HK-2 (cell line): ENCODE measurements around the gene EFCAB11.
A peak's percentile ranks its signal among the peaks of the same experiment; 100 is the strongest.

Experiments
- DNase-seq: peaks from one replicate; pipeline ENCODE4 v3.0.0-alpha.2; 2018; ENCODE audit not compliant: unreplicated experiment

EFCAB11 gene

GRCh38 chr14:89814126-89814525 lies 140.4 kb downstream of the EFCAB11 start:
- no peak for DNase-seq

DNA sequence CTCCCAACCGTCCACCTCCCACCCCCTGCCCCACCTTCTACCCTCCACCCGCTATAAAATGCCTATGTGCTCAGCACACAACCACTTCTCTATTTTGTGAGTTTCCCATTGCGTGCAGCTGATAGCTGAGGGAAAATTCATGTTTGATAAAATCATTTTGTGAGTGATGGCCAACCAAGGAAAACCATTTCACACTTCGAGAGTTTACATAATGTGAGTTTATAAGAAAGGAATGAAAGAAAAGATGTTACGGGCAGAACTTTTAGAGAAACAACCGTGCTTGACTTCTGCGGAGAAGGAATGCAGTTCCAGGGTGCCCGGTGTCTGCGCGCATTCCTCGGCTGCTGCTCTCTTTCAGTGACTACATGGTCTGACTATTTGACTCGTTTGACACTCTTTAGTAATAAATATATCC lies 140.9 kb downstream of the EFCAB11 start:
- DNase-seq: no peak

DNA sequence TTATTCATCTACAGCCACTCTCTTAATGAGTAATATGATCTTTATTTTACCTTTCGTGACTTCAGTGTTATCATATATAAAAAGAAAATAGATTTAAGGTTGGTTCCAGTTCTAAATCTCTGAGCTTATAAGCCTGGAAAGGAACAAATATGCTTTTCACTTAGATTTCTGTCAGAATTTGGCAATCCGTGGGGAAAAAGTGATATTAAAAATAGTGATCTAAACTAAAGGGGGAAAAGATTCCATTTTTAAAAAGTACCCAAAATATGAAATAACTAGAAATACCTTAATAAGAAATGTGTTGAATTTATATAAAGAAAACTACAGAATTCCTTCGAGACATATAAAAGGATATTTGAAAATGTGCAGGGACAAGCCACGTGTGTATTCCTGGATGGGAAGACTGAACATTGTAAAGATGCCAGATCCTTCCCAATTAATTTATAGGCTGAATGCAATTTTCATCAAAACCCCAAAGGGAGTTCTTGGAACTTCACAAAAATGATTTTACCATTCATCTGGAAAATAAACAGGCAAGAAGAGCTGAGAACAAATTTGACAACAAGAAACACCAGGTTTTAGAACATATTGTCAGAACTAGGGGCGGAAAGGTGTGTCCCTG lies 142.5 kb downstream of the EFCAB11 start:
- no peak for DNase-seq

DNA sequence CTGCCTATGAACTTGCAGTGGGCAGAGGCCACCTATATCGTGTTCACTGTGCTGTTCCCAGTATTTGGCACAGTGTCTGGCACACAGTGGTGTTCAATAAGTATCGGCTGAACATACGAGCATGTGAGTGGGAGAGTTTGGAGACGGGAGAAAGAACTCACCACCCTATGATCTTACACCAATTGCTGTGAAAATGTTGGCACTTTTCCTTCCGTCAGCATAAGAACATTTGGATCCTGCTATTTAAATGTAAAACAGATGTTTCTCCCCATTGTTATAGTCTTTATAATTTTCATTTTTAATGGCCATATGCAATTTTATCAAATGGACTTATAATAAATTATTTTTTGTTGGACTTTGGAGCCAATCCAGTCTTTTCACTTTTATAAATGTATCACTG lies 144.4 kb downstream of the EFCAB11 start:
- no peak for DNase-seq

DNA sequence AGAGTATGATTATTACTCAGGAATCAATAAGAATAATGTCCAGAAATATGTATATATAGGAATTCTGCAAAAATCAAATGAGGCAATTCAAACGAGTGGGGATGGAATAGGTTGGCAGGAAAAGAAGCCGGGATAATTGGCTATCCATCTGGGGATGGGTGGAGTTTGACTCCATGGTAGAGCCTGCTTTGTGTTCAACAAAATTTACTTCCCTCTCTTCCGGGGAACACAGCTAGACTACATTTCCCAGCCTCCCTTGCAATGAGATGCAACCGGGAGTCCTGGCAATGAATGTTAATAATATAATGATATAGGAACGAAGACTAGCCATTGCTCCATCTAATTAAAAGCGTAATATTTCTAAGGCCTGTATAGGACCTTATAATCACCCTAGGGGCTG lies 146.6 kb downstream of the EFCAB11 start:
- DNase-seq: no peak

DNA sequence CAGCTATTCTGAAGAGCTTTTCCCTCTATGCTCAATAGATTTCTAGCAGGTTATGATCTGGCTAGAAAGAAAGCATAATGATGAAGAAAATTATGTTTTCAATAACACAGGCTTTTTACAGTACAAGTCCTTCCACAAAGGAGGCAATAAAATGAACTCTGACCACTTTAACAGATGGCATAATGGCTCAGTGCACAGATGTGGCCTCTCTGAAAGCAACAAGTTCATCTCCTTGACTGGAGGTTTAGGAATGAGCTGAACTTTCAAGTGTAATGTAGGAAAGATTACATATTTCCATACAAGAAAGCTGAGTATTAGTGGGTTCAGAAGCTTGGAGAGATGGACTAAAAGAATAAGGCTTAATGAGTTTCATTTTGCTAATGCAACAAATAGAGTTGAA lies 147.4 kb downstream of the EFCAB11 start:
- no peak for DNase-seq

- DNase-seq: no peak
Observed at GRCh38 chr14:89806451-89806850, 148.1 kb downstream of the EFCAB11 start.

DNA sequence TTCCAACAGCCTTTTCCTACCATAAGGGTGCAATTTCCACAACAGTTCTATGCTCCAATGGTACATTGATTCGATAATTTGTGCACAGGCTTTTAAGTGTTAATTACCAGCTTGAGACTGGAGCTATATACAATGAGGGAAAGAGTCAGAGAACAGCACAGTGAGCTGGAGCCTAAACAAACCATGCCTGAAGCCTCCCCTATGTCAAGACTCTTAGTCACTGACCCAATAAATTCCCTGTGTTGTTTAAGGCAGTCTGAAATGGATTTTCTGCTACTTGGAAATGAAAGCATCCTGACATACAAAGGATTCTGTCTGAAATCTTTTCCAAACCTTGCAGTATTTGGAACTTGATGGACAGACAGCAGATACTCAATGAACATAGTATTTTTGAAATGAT lies 149.0 kb downstream of the EFCAB11 start:
- DNase-seq: no peak

GRCh38 chr14:89803542-89803941 lies 151.0 kb downstream of the EFCAB11 start:
- no peak for DNase-seq

GRCh38 chr14:89801136-89801535 lies 153.4 kb downstream of the EFCAB11 start:
- DNase-seq: no peak

GRCh38 chr14:89798212-89798773 lies 156.2 kb downstream of the EFCAB11 start:
- no peak for DNase-seq

DNA sequence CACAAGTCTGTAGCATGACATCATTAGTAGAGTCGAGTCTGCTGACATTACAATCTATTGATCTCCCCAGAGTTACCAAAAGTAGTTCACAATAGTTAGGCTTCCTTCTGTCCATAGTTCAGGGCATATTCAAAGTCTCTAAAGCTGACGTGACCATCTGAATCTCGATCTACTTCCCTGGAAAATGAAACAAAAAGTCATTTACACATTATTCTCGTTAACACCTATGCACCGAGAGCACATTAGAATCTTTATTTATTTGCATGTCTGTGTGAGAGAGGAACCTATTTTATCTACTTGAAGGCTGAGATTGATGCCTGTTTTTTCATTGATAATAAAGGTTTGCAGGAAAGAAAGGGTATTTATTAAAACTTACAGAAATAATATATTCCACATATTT lies 157.4 kb downstream of the EFCAB11 start:
- no peak for DNase-seq

DNA sequence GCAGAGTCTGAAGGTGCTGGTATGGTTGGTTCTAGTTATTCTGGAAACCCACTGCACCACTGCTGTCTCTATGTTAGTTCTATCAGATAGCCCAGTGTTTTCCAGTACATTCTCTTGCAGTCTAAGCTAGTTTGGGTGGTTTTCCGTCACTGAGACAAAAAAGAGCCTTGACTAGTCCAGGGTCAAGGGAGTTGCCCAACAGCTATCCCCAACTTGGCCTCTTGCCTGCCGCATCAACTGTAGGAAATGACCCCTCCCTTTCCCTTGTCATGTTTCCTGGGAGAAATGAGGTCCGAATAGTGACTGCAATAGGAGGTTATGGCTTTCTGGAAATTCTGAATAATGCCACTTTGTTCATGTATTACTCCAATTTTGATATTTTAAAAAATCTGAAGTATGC lies 160.4 kb downstream of the EFCAB11 start:
- no peak for DNase-seq

GRCh38 chr14:89793367-89793716 lies 161.2 kb downstream of the EFCAB11 start:
- no peak for DNase-seq

DNA sequence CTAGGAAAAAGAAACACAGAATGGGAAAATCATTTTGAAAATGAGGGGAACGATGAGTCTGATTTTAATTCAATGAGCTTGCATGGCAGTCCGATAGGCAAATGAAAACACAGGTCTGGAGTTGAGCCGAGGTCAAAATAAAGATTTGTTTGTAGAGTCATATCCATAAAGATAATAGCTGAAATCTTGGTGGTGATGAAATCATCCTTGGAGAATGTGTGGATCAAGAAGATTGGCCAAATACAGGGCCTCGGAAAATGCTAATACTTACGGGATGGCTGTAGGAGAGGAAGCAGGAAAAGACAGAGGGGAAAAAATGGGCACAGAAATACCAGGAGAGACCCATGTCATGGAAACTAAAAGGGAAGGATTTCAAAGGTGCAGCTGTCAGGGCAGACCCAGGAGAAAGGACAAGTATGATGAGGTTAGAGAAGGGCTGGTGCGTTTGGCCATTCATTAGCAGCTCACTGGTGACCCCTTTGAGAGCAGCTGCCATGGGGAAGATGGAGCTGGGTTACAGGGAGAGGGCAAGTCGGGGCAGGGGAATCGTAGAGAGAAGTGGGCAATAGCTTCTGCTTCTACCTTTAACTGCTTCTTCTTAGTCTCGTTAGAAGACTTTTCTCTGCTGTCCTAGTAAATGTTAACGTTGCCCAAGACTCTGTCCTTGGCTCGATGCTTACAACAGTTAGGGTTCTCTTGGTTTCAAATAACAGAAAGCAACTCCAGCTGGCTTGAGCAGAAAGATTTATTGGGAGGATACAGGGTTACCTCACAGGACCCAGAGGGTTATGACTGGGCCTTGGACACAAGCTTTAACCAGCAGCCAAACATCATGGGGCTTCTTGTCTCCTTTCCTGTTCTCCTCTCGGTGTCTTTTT lies 161.8 kb downstream of the EFCAB11 start:
- DNase-seq: no peak

DNA sequence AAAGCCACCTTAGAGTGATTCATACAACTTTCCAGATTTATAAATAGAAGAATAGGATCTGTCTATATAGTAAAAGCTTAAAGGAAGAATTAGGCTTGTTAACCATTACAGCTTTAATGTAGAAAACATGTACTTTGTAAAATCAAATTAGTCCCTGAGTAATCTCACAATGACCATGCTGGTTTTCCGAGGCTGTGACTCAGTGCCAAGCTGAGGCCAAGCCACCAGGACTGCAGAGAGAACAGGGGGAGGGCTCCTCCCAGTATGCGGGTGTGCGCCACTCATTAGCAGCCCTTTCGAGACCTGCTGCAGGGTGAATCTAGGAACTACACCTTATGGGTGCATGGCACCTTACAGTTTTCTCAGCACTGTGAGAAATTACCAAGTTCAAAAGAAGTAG lies 167.0 kb downstream of the EFCAB11 start:
- no peak for DNase-seq

GRCh38 chr14:89781046-89781445 lies 173.5 kb downstream of the EFCAB11 start:
- no peak for DNase-seq

DNA sequence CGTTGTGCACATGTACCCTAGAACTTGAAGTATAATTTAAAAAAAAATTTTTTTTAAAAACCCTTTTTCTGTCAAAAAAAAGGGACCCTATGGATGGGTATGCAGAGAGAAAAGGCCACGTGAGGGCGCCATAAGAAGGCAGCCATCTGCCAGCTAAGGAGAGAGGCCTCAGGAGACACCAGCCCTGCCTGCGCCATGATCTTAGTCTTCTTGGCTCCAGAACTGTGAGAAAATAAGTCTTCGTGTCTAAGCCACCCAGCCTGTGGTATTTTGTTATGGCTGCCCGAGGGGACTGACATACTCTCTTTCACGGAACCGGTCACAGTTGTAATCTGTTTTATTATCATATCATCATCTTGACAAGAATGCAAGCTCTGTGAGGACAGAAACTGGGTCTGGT lies 174.8 kb downstream of the EFCAB11 start:
- DNase-seq: no peak

DNA sequence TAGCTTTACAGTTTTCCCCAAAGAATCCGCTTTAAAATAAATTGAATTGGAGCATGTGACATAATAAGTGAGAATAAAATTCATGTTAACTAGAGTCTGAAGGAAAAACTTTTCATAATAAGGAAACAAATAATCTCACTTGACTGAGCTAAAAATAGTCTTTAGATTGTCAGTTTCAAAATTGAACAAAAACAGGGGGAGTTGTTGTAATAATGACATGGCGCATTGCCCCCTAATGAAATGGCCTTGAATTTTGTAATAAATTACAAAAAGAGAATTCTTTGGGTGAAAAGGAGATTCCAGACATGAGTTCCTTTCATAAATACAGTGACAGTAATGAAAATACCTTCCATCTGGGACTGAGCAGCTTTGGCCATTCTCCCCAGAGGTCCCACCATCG lies 178.6 kb downstream of the EFCAB11 start:
- DNase-seq: no peak

DNA sequence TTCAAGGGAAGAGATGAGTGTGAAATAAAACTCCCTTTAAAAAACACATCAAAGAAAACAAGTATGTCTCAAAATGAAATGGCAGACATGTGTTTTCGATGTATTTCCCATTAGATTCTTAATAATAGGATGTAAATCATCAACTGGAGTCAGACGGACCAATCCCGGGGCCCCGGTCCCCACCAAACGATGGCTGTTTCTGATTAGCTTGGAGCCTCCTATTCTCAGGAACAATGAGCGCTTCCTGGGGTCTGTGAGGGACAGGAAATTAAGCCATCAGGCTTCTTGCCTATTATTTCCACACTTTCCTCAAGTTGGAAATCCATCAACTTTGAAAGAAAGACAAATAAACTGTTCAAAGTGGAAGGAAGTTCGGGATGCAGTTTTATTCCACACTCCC lies 179.4 kb downstream of the EFCAB11 start:
- DNase-seq: no peak

GRCh38 chr14:89773644-89774316 lies 180.8 kb downstream of the EFCAB11 start:
- DNase-seq: peak; percentile 25

- DNase-seq: no peak
Observed at GRCh38 chr14:89773151-89773550, 181.4 kb downstream of the EFCAB11 start.

DNA sequence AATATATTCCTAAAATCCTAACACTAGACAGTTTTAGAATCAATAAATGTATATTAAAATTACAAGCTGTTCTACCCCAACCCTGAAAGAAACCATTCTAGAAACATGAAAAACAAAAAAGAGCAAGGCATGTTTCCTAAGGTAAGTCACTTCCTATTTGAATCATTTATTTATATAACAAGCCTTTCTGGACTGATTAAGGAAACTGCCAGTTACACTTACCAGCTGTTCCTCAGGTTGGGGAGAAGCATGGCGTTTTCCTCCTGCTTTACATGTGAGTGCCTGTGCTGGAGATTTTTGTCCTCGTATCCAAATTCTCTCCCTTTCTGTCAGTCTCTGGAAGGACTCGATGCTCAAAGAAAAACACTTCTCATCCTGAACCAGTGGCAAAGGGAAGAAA lies 183.3 kb downstream of the EFCAB11 start:
- no peak for DNase-seq
